SW480 (cell line): ENCODE results near the gene PAGE2.
"Not testable (repeated sequence)": the region's sequence is repeated elsewhere in the genome, so short reads cannot be mapped to it uniquely, and the experiment has no call there.

Experiments used
- DNase-seq: peaks from one replicate; pipeline ENCODE4 v3.0.0-alpha.2; 2016; ENCODE audit warnings: low spot score

Gene PAGE2, protein sequence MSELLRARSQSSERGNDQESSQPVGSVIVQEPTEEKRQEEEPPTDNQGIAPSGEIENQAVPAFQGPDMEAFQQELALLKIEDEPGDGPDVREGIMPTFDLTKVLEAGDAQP

DNA sequence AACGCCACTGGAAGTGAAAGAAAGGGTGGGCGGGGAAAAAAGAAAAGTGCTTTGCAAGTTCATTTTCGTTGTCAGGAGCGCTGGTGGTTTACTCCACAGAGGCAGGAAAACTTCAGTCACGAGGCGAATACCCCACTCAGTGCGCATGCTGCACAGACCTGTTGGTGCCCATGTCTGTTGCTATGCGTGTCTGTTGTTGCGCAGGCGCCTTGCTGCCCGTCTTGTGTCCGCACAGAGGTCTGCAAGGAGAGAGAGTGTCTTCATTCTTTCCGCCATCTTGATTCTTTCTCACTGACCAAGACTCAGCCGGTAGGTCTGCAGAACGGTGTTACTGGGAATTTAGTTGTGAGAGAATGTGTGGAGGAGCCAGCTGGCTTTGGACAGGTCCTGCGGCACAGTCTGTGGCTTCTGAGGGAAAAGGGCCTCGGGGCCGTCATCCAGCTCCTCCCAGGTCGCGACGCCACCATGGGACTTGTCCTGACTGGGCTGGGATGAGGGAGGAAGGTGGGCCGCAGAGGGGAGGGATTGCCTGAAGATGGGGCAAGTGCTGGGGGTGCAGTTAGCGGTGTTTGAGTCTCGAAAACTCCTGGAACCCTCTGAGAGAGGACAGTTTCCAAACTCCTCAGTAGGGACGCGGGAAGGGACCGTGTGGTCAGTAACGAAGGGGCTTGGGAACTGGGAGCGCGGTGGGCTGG, at the start of gene PAGE2:
Gene PAGE2 (plus strand): TSS at position 224 of the 695 bp plus-strand sequence. CDS start 1,003 bp downstream, outside the sequence.
- DNase-seq = no peak

DNA sequence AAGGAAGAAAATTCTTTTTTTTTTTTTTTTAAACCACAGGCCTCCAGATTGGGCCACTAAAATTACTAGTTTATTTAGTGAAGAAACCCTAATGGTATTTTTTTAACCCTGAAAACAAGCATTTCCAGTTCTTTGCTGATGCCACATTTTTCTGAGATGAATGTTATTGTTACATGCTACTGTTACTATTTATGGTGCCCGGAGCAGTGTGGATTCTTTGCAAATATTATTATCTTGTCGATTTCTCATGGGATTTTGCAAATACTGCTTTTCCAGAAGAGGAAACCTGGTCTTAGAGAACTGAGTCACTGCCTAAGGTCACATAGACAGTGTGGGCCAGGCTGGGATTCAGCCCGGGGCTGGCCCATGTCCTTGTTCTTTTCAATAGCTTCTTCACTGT, 49.3 kb upstream of the PAGE2 start:
- no peak for DNase-seq

DNA sequence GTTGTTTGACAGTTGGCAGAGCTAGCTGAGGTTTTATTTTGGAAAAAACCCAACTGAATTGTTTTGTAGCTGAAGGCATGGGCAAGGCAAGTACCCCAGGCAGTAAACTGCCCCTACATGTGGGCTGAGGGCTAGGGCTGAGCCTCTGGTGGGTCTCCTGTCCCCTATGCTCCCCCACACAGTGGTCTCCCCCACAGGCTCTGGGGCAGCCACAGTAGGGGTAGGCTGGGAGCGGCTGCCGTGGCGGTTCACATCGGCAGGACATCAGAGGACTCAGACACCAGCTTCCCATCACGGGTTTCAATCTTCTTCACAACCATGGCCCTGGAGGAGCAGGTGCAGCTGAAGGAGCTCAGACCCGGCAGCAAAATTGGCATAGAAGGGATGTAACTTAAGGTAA, 47.3 kb upstream of the PAGE2 start:
- DNase-seq = no peak

DNA sequence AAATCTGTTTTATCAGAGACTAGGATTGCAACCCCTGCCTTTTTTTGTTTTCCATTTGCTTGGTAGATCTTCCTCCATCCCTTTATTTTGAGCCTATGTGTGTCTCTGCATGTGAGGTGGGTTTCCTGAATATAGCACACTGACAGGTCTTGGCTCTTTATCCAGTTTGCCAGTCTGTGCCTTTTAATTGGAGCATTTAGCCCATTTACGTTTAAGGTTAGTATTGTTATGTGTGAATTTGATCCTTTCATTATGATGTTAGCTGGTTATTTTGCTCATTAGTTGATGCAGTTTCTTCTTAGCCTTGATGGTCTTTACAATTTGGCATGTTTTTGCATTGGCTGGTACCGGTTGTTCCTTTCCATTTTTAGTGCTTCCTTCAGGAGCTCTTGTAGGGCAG, 38.2 kb upstream of the PAGE2 start:
- not testable (repeated sequence) for DNase-seq

DNA sequence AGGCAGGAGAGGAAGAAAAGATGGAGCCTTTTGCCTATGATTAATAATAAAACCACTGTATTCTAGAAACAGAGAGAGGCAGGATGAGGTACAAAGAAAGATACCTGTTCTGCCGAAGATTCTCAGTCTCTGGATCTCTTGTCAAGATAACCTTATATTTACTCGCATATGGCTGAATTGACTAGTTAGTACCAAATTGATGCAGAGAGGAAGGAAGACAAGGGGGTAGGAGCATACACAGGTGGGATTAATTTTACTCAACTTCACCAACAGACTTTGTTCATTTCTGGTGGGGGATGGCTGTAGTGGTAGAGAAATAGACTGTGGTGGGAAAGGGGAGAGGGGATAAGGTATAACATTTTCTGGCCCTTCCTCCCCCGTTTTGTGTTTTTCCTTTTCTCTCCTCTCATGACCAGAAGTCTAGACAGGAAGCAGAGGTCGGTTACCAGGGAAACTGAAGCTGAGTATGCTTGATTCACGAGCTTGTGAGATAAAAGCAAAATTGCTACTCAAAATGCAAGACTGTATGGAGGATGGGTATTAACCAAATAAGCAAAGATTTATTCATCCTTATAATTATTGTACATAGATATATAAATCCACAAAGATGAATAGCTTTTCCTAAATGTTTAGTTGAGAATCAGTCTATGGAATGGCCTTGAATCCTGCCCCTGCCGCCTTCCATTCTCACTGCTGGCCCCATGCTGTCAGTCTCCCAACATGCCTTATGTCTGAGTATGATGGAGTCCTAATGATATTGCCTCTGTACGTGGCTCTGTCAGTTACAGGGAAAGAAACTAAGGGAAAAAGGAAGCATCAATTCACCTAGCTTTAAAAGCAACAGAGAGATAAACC, 31.8 kb upstream of the PAGE2 start:
- peak; percentile 15 for DNase-seq

DNA sequence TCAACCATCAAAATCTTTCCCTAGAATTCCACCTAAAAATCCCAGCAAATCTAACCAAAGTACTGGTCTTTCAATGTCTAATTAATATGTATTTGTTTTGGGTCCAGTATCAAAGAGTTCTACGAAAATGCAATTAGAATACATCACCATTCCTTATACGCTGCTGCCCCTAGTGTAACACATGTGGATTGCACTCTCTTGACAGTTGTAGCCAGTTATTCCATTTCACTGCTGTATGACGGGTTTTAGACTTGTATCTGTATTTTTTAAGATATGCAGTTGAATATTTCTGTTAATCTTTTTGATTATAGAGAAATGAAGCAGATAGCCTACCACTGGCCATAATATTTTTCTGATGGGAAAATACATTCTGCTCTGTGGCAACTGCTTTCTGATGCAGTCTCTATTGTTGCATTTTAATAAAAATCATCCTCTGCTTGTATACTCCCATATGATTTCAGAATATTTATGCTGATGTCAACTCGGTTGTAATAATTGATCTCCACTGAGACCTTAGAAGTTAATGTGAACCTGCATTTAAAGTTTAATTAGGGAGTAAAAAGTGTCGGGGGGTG, 31.1 kb upstream of the PAGE2 start:
- peak; percentile 15 for DNase-seq

DNA sequence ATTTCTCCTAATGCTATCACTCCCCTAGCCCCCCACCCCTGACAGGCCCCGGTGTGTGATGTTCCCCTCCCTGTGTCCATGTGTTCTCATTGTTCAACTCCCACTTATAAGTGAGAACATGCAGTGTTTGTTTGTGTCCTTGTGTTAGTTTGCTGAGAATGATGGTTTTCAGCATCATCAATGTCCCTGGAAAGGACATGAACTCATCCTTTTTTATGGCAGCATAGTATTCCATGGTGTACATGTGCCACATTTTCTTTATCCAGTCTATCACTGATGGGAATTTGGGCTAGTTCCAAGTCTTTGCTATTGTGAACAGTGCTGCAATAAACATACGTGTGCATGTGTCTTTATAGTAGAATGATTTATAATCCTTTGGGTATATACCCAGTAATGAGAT, 21.6 kb upstream of the PAGE2 start:
- DNase-seq = not testable (repeated sequence)

DNA sequence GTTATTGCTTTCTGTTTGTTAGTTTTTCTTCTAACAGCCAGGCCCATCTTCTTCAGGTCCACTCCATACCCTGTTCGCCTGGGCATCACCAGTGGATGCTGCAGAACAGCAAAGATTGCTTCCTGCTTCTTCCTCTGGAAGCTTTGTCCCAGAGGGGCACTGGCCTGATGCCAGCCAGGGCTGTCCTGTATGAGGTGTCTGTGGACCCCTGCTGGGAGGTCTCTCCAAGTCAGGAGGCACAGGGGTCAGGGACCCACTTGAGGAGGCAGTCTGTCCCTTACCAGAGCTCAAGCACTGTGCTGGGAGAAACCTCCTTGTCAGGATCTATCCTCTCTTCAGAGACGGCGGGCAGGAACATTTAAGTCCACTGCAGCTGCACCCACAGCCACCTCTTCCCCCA, 16.5 kb upstream of the PAGE2 start:
- no peak for DNase-seq

DNA sequence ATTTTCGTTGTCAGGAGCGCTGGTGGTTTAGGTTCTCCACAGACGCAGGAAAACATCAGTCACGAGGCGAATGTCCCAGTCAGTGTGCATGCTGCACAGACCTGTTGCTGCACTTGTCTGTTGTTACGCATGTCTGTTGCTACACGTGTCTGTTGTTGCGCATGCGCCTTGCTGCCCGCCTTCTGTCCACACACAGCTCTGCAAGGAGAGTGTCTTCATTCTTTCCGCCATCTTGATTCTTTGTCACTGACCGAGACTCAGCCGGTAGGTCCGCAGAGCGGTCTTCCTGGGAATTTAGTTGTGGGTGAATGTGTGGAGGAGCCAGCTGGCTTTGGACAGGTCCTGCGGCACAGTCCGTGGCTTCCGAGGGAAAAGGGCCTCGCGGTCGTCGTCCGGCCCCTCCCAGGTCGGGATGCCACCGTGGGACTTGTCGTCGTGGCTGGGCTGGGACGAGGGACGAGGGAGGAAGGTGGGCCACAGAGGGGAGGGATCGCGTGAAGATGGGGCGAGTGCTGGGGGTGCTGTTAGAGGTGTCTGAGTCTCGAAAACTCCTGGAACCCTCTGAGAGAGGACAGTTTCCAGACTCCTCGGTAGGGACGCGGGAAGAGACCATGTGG, 13.9 kb upstream of the PAGE2 start, which contains the start of gene PAGE2B:
Gene PAGE2B (plus strand): TSS at position 180 of the 617 bp plus-strand sequence. CDS start 1,012 bp downstream, outside the sequence.
- no peak for DNase-seq

DNA sequence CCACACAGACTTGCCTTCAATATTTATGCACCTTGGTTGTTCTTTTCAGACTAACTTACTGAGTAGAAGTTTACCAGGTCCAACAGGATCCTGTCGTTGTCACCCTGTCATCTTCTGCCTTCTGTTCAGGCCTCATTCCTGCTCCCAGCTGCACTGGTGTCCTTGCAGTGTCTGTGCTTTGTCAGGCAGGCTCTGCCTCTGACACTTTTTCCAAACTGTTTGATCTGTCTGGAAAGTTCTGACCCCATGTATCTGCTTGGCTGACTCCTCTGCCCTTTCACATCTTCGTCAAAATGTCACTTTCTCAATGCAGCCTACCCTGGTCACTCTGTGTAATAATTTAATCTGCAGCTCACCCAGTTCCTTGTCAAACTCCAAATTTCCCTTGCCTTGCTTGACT, 9.9 kb downstream of the PAGE2 start:
- no peak for DNase-seq

DNA sequence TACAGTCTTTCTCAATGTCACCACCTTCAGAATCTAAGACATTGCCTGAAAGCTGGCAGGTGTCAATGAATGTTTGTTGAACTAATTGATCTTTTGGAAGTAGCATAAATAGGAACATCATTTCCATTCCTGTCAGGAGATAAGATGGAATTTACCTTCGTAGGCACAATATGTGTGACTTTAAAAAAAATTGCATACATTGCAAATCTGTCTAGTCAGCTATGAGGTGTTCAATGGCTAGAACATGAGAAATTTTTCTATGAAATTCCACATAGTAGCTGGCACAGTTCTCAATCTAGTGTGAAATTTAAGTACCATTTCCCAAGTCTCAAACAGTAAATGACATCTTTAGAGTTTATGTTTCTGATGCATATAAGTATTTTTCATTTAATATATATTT, 10.3 kb downstream of the PAGE2 start:
- DNase-seq = no peak

DNA sequence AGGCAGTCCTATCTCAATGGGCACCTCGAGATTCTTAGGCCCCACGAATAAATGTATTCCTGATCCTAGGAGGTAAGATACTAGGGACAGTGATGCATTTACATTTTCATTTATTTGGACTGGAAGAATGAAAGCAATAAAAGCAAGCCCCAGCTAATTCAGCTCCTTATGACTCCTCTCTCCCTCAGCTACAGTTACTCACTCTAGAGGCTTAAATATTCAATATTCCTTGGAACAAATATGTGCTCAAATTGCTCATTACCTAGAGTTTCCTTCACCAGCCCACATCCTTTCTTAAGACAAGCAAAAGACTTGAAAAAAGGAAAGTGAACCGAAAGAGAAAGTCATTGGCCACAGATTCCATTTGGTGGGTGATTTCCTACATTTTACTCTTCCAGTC, 13.9 kb downstream of the PAGE2 start:
- no peak for DNase-seq

DNA sequence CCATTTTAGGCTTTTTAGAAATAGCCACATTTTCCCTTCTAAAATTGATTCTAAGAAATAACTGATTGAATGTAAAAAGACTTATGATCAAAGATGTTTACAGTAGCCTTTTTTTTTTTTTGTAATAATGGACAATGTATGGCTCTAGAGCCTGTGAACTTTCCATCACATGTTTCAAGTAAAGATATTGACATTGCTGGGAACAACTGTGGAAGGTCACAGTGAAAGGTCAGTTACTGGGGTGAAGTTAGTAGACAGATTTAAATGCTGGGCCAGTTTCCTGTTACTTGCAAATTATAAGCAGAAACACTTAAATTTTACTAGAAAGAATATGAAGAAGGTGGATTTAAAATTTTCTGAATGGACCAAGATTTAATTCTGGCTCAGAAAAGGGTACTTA, 18.4 kb downstream of the PAGE2 start:
- no peak for DNase-seq

DNA sequence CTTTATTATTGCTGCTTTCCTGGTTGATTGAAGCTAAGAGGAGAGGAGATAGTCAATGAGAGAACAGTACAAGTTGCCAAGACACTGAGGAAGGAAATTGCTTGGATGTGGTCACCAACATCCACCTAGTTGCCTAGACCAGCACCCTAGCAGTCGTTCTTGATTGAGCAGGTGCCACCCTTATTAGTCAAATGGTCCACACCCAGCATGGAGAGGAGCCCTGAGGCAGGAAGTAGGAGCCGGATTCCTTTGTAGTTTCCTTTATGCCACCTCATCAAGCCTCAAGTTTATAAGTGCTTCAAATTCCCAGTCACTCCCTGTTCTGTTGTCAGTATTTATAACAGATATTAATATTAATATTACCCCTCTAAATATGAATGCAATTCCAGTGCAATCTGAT, 19.1 kb downstream of the PAGE2 start:
- no peak for DNase-seq

DNA sequence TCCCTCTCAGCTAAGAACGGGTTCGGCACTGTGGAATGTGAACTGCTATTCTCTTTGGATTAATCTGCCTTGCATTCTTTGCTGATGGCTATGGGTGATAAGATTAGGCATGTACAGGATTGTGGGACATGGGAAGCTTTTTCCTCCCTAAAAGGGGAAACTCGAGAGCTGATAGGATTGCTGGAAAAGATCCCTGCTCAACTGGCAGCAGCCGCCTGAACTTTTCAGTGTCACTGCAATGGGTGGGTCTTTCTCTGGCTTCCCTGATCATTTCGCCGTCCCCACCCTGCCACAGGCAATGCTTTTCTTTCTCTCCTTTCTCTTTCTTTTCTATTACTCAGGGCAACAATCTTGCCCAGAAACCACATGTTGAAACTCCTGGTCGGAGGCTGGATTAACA, 20.5 kb downstream of the PAGE2 start:
- DNase-seq = no peak

DNA sequence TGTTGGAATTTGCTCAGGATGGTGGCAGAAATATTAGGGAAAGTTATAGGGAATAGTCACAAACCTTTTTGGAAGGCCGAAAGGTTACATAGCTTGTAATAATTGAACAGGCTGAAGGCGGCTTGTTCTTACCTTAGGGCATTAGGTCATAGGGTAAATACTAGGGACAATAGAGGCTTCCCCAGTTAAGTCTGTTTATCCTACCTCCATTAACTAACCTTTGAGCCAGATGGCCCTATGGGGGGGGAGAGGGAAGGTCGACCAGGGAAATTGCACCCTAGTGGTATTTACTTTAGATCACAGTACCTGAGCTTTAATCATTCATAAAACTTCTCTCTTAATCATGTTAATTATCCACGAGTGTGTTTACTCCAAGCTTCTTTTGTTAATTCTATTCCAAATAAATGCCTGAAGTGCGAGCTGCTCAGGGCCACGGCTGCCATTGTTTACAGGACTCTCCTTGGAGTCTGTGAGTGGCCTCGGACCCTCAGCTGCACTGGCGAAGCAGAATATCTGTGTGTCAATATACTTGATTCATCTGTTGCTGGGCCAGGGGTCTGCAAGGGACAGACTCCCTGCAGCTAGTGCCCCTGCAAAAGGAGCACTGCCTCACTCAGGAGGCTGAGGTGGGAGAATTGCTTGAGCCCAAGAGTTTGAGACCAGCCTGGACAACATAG, 22.9 kb downstream of the PAGE2 start:
- DNase-seq = no peak

DNA sequence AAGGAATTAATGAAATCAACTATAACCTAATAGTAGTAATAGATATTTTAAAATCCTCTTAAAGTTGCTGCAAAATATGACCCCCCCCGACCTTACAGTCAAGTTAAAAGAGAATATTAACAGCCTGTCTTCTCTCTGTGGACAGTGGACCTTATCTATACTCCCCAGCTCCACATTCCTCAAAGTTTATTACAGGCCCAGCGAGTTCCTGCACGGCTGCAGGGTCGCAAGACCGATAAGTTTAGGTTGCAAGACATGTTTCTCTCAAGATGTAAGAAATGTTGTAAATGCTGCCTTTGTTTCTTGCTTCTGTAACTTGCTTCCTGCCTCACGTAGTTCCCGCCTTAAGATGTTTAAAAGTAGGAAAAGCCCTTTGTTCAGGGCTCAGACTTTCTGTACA, 27.8 kb downstream of the PAGE2 start:
- DNase-seq = not testable (repeated sequence)

DNA sequence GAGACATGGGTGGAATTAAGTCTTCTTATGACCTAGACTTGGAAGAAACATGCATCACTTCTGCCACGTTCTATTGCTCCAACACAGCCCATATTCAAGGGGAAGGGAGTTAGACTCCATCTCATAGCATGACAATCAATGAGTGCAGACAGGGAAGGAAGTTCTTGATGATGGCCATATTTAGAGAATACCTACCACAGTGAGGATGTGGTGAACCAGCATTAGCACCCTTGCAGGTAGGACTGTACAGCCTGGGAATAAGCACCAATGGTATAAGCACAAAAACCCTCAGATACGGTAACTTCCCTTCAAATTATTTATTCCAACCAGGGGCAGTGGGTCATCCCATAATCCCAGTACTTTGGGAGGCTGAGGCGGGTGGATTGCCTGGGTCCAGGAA, 29.8 kb downstream of the PAGE2 start:
- no peak for DNase-seq

DNA sequence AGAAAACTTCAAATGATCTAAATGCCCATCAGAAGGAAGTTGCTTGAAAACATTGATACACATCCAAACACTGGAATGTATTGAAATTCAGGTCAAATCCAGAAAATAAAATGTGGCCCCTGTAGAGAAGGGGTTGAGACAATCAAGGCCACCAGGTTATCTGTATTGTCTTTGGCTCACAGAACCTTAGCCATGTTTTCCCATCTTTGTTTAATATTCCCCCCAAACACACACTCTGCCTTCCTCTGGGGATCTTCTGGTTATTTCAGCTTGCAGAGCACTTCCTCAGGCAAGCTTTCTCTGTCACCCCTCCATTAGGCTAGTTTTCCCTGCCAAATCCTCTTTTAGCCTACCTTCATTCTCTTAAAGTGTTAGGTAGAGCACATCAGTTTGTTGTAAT, 30.5 kb downstream of the PAGE2 start:
- DNase-seq = no peak

DNA sequence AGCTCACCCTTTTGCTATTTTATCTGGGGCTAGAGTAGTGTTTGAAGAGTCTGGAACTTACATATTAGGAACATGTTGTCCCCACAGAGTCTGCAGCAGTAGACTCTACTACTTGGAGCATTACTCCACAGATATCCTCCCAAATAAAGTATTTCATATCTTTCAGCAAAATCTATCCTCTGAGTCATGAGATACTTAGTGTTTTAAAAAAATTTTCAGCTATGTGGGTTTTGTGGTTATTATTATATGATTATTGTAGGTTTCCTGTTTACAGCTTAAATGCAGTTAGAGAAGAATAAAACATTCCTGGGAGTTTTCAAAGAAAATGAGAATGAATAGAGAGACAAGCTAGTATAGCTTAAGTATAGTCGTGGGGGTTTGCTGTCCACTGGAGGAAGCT, 30.9 kb downstream of the PAGE2 start:
- no peak for DNase-seq

DNA sequence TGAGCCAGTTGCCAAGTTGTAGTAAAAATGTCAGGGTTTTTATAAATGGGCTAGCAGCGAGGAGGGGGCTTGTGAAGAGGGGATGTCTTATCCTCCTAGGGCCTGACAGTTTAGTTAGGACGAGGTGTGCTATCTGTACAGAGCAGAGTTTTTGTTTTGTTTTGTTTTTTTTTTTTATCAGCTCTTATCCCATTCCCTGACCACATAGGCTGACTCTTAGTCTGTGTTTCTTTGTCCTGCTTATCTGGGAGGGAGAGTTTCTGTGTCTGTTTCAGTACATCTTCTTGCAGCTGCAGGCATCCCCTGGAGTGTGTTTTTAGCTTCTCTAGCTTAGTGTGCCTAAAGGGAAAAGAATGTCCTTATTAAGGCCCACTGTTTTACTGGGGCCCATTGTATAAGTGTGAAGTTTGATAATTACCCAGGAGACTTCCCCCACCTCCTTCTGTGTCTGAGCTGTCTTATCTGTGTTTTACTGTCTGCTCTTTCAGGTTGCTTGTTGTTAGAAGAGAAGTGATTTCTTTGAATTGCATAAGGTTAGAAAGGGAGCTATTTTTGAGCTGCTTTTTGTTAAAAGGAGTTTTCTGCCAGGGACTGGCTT, 32.0 kb downstream of the PAGE2 start:
- no peak for DNase-seq
